DMS53 treated with DMSO at 0.1 percent for 48 hours (cell line): ENCODE measurements around the gene NUP210.
"Not testable (repeated sequence)": the region's sequence is repeated elsewhere in the genome, so short reads cannot be mapped to it uniquely, and the experiment has no call there.

ENCODE experiments used
- DNase-seq: peaks from one replicate; lab custom pipeline; 2025; ENCODE audit not compliant: unreplicated experiment; lab: John Stamatoyannopoulos, UW

NUP210 gene

GRCh38 chr3:13407475-13407874 lies 12.6 kb downstream of the NUP210 start:
- DNase-seq, result no peak

GRCh38 chr3:13406190-13406589 lies 13.9 kb downstream of the NUP210 start:
- no peak for DNase-seq

- DNase-seq, result no peak
These were observed 14.5 kb downstream of the NUP210 start for GRCh38 chr3:13405614-13406013.

GRCh38 chr3:13404626-13405452 lies 15.3 kb downstream of the NUP210 start:
- DNase-seq, result no peak

- DNase-seq, result no peak
These were observed 16.3 kb downstream of the NUP210 start for GRCh38 chr3:13403847-13404246.

GRCh38 chr3:13403213-13403819 lies 16.8 kb downstream of the NUP210 start:
- no peak for DNase-seq

- DNase-seq, result peak; percentile 12
These were observed 19.0 kb downstream of the NUP210 start for GRCh38 chr3:13401149-13401548.

GRCh38 chr3:13400114-13400673 lies 19.9 kb downstream of the NUP210 start:
- DNase-seq, result no peak

- DNase-seq, result no peak
These were observed 20.5 kb downstream of the NUP210 start for GRCh38 chr3:13399603-13400002.

GRCh38 chr3:13397316-13397715 lies 22.8 kb downstream of the NUP210 start:
- no peak for DNase-seq

GRCh38 chr3:13394363-13394762 lies 25.8 kb downstream of the NUP210 start:
- DNase-seq, result no peak

- no peak for DNase-seq
These were observed 26.4 kb downstream of the NUP210 start for GRCh38 chr3:13393427-13394360.

GRCh38 chr3:13391308-13391707 lies 28.8 kb downstream of the NUP210 start:
- no peak for DNase-seq

GRCh38 chr3:13389378-13389777 lies 30.7 kb downstream of the NUP210 start:
- no peak for DNase-seq

- no peak for DNase-seq
These were observed 31.3 kb downstream of the NUP210 start for GRCh38 chr3:13388816-13389215.

- DNase-seq, result no peak
These were observed 34.7 kb downstream of the NUP210 start for GRCh38 chr3:13385373-13385965.

- DNase-seq, result no peak
These were observed 39.2 kb downstream of the NUP210 start for GRCh38 chr3:13380971-13381370.

GRCh38 chr3:13379201-13379830 lies 40.8 kb downstream of the NUP210 start:
- no peak for DNase-seq

GRCh38 chr3:13378155-13378554 lies 42.0 kb downstream of the NUP210 start:
- no peak for DNase-seq

GRCh38 chr3:13377741-13378140 lies 42.4 kb downstream of the NUP210 start:
- not testable (repeated sequence) for DNase-seq
